T-helper 2 cell treated with Interferon-gamma antibody and Interleukin-4, amounts not matched to agents 5 μg/mL and 100 μg/mL, for 36 hours (primary cell): ENCODE data around the gene GPR3.
"Not testable (repeated sequence)": the region's sequence is repeated elsewhere in the genome, so short reads cannot be mapped to it uniquely, and the experiment has no call there.

Experiments
- DNase-seq: peaks from one replicate; pipeline ENCODE4 v3.0.0; 2021; ENCODE audit warnings: low spot score
- H3K27ac Mint-ChIP-seq: one replicate; pipeline ENCODE4 v1.8.0; 2021; ENCODE audit warnings: mild to moderate bottlenecking, mixed read lengths
- H3K27me3 Mint-ChIP-seq: one replicate; pipeline ENCODE4 v1.8.0; 2021; ENCODE audit warnings: low read depth, mixed read lengths
- H3K36me3 Mint-ChIP-seq: one replicate; pipeline ENCODE4 v1.8.0; 2021; ENCODE audit warnings: low read depth, mixed read lengths
- H3K4me1 Mint-ChIP-seq: one replicate; pipeline ENCODE4 v1.8.0; 2021; ENCODE audit warnings: low read depth, mixed read lengths
- H3K4me3 Mint-ChIP-seq: one replicate; pipeline ENCODE4 v1.8.0; 2022; ENCODE audit warnings: mild to moderate bottlenecking, moderate library complexity, mixed read lengths
- H3K9me3 Mint-ChIP-seq: one replicate; pipeline ENCODE4 v1.8.0; 2021; ENCODE audit warnings: mixed read lengths

The GPR3 gene

DNA sequence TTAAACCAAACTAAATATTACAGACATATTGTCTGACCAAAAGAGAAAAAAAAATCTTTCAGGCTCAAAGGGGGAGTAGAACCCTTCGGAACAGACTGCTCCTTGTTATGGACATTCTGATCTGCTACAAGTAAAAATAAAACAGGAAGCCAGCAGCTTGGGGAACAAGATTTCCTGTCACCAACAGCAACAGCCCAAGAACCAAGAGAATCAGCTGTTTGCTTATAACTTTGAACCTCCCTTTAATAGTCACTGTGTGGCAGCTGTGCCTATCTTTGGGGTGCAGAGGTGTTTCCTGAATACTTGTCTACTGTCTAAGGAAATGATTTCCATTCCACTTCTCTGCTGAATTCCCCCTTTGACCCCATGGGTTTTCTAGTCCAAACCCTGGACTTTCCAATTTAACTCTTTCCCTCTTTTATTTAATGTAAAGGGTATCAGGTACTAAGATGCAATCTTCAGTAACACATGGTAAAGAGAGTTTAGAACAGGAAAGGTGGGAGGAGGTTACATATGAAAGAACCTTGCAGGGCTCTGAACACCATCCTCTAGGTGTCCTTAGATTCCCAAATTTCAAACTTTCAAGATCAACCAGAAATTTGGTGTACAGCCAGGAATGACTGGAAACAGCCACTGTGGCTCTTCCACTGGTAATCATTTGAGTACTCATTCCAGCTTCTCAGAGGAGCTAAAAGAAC, 38.6 kb downstream of the GPR3 start:
- H3K9me3 Mint-ChIP-seq: no peaks in the 10 kb centered on the region
- peak; percentile 15 for DNase-seq
- H3K36me3 Mint-ChIP-seq: peaks cover 24% of the 10 kb centered on the region
- H3K27me3 Mint-ChIP-seq: no peaks in the 10 kb centered on the region
- H3K4me3 Mint-ChIP-seq: peak overlapping the region; percentile 71
- H3K4me1 Mint-ChIP-seq: peaks cover 63% of the 10 kb centered on the region
- H3K27ac Mint-ChIP-seq: peak overlapping the region; percentile 75

- Mint-ChIP-seq H3K27ac (peak overlapping the region; percentile 49), H3K4me1 (peaks cover 65% of the 10 kb centered on the region), H3K27me3 (no peaks in the 10 kb centered on the region), H3K9me3 (no peaks in the 10 kb centered on the region), H3K4me3 (peak overlapping the region; percentile 71), H3K36me3 (peaks cover 21% of the 10 kb centered on the region)
- no peak for DNase-seq
Measured at GRCh38 chr1:27431601-27431940, 39.1 kb downstream of the GPR3 start.

DNA sequence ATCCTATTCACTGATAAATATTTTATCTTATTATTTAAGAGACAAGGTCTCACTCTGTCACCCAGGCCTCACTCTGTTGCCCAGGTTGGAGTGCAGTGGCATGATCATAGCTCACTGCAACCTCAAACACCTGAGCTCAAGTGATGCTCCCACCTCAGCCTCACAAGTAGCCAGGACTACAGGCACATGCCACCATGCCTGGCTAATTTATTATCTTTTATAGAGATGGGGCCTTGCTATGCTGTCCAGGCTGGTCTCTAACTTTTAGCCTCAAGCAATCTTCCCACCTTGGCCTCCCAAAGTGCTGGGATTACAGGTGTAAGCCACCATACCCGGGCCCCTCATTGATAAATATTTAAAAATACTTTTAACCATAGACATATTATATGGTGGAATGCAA, 40.3 kb downstream of the GPR3 start:
- not testable (repeated sequence) for H3K9me3 Mint-ChIP-seq, DNase-seq, H3K4me3 Mint-ChIP-seq, H3K27ac Mint-ChIP-seq, H3K27me3 Mint-ChIP-seq
- Mint-ChIP-seq H3K4me1 (peaks cover 71% of the 10 kb centered on the region), H3K36me3 (peaks cover 16% of the 10 kb centered on the region)

DNA sequence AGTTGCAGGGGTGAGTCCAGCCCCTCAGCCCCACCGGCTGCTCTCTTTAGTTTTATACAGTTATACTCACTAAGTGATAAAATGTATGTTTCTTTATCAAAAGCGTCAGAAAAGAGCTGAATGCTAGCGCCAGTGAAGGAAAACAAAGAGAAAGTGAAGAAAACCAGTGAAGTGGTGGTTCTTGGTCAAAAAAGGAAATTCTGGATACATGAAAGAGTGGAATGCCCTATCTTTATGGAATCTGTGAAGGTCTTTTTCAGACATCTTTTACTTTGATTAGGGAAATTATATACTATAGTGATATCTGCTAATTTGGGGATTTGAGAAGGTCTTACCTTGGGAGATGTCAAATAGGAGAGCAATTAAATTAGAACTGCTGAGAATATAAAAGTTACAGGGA, 41.3 kb downstream of the GPR3 start:
- no peaks in the 10 kb centered on the region for H3K27me3 Mint-ChIP-seq
- H3K4me1 Mint-ChIP-seq: peaks cover 71% of the 10 kb centered on the region
- no peak for DNase-seq
- no peaks in the 10 kb centered on the region for H3K9me3 Mint-ChIP-seq
- H3K27ac Mint-ChIP-seq: no peak overlapping the region
- H3K36me3 Mint-ChIP-seq: peaks cover 9% of the 10 kb centered on the region
- no peak overlapping the region for H3K4me3 Mint-ChIP-seq

GRCh38 chr1:27435566-27436203, 43.3 kb downstream of the GPR3 start:
- Mint-ChIP-seq H3K27ac (peak overlapping the region; percentile 72), H3K4me1 (peaks cover 66% of the 10 kb centered on the region), H3K4me3 (peak overlapping the region; percentile 43), H3K36me3 (peaks cover 14% of the 10 kb centered on the region), H3K27me3 (no peaks in the 10 kb centered on the region), H3K9me3 (no peaks in the 10 kb centered on the region)
- no peak for DNase-seq

- H3K9me3 Mint-ChIP-seq: no peaks in the 10 kb centered on the region
- H3K27me3 Mint-ChIP-seq: no peaks in the 10 kb centered on the region
- peak overlapping the region; percentile 72 for H3K27ac Mint-ChIP-seq
- no peak for DNase-seq
- H3K4me1 Mint-ChIP-seq: peaks cover 58% of the 10 kb centered on the region
- H3K36me3 Mint-ChIP-seq: peaks cover 14% of the 10 kb centered on the region
- peak overlapping the region; percentile 43 for H3K4me3 Mint-ChIP-seq
Measured at GRCh38 chr1:27436204-27437159, 44.1 kb downstream of the GPR3 start.

DNA sequence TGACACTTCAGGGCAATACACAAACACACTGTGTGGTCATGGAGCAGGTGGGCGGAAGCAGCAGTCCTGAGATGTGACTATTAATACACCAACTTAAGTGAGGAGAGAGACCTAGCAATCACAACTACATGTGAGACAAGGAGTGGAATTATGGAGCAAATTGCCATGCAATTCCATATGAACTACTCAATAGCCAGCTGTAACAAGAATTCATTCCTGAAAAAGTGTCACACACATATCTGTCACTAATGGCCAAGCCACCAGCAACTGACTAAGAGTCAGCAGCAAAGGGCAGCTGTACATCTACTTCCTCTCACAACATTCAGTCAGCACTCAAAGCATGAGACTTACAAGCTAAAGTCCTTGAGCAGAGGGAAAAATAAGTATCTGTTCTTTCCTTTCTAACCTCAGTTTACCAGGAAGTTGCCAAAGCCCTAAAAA, 46.2 kb downstream of the GPR3 start:
- no peak for DNase-seq
- Mint-ChIP-seq H3K27me3 (no peaks in the 10 kb centered on the region), H3K4me3 (no peak overlapping the region), H3K9me3 (no peaks in the 10 kb centered on the region), H3K27ac (no peak overlapping the region), H3K36me3 (peaks cover 14% of the 10 kb centered on the region), H3K4me1 (peaks cover 49% of the 10 kb centered on the region)

DNA sequence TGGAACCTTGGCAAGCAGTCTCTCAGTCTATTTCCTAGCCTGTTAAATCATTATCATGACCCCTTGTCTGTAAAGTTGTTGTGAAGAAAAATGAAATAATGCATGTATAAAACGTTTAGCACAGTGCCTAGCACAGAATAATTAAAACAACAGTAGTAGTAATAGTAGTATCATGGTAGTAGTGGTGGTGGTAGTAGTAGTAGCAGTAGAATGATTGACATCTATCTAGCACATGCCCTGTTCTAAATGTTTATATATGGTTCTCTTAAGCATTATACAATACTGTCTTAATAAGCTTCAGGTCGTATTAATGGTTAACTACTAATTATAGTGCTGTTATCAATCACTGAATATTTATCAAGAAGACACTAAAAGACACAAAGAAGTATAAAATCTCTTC, 46.7 kb downstream of the GPR3 start:
- Mint-ChIP-seq H3K36me3 (peaks cover 12% of the 10 kb centered on the region), H3K27ac (no peak overlapping the region), H3K27me3 (no peaks in the 10 kb centered on the region), H3K9me3 (no peaks in the 10 kb centered on the region), H3K4me1 (peaks cover 49% of the 10 kb centered on the region), H3K4me3 (no peak overlapping the region)
- DNase-seq: no peak

GRCh38 chr1:27444632-27445031, 52.2 kb downstream of the GPR3 start:
- no peaks in the 10 kb centered on the region for H3K27me3 Mint-ChIP-seq
- peaks cover 27% of the 10 kb centered on the region for H3K4me1 Mint-ChIP-seq
- H3K4me3 Mint-ChIP-seq: peak overlapping the region; percentile 80
- no peaks in the 10 kb centered on the region for H3K9me3 Mint-ChIP-seq
- peak overlapping the region; percentile 89 for H3K27ac Mint-ChIP-seq
- H3K36me3 Mint-ChIP-seq: peaks cover 24% of the 10 kb centered on the region
- DNase-seq: no peak
